Measurements from ENCODE around the gene SCAF8. TPM values are rescaled to one million over a fixed set of nuclear protein-coding genes. Genes with fewer than 3 reads are reported as not detected.
"Not testable (repeated sequence)": the region's sequence is repeated elsewhere in the genome, so short reads cannot be mapped to it uniquely, and the experiment has no call there.

SCAF8 gene
- total RNA-seq, 1 experiment from 2014 or later = 49.5 TPM

- intact Hi-C loops (cut with micrococcal nuclease; ENCODE audit: unreplicated experiment) = no loop called here
- H3K4me3 ChIP-seq (ENCODE audit: low read depth, low read length, poor library complexity, severe bottlenecking) = no peak overlapping the region
- TF ChIP-seq EZH2 (IDR thresholded peaks at IDR 0.05; ENCODE audit: borderline replicate concordance, low read depth, low read length, poor library complexity, severe bottlenecking) = no peak
- TF ChIP-seq, protein P1, sequence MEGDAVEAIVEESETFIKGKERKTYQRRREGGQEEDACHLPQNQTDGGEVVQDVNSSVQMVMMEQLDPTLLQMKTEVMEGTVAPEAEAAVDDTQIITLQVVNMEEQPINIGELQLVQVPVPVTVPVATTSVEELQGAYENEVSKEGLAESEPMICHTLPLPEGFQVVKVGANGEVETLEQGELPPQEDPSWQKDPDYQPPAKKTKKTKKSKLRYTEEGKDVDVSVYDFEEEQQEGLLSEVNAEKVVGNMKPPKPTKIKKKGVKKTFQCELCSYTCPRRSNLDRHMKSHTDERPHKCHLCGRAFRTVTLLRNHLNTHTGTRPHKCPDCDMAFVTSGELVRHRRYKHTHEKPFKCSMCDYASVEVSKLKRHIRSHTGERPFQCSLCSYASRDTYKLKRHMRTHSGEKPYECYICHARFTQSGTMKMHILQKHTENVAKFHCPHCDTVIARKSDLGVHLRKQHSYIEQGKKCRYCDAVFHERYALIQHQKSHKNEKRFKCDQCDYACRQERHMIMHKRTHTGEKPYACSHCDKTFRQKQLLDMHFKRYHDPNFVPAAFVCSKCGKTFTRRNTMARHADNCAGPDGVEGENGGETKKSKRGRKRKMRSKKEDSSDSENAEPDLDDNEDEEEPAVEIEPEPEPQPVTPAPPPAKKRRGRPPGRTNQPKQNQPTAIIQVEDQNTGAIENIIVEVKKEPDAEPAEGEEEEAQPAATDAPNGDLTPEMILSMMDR (conservative IDR thresholded peaks at IDR 0.05; ENCODE audit: low read depth, low read length) = no peak
- no peak for DNase-seq (ENCODE audit: low spot score)
- no peak overlapping the region for H3K27ac ChIP-seq (ENCODE audit: low read depth, low read length, poor library complexity, severe bottlenecking)
- no peaks in the 10 kb centered on the region for H3K9me3 ChIP-seq (ENCODE audit: low read depth, low read length, poor library complexity, severe bottlenecking)
- no TSS peak for BruUV-seq (replicated peaks)
- no peaks in the 10 kb centered on the region for H3K36me3 ChIP-seq (ENCODE audit: insufficient read depth, low read length, poor library complexity, severe bottlenecking)
- ChIA-PET POLR2A (ENCODE audit: low non-redundant PET) (no interaction called here), CTCF (no interaction called here)
- peaks cover 8% of the 10 kb centered on the region for H3K4me1 ChIP-seq (ENCODE audit: insufficient read depth, low read length, poor library complexity, severe bottlenecking)
- no peaks in the 10 kb centered on the region for H3K27me3 ChIP-seq (replicated peaks; ENCODE audit: insufficient read depth, low read depth, low read length, poor library complexity)
These were observed 7.4 kb downstream of the SCAF8 start for GRCh38 chr6:154740658-154741057.

DNA sequence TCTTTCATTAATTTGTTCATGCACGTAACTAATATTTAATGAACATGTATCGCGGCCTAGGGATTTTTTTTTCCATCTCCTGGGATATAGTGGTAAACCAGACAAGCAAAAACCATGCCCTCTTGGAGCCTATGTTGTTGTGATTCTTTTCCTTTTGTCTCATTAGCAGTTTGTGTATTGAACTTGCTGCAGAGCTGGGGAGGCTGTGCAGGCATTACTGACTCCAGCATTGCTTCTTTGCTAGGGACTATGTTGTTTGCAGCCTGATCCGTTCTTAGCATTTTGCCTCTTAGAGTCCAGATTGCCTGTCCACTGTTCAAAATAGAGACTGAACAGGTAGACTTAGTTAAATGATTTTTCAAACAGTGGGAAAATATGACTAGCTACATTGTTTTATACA, 9.7 kb downstream of the SCAF8 start:
- Histone ChIP-seq H3K36me3 (ENCODE audit: insufficient read depth, low read length, poor library complexity, severe bottlenecking) (no peaks in the 10 kb centered on the region), H3K4me1 (ENCODE audit: insufficient read depth, low read length, poor library complexity, severe bottlenecking) (peaks cover 8% of the 10 kb centered on the region), H3K9me3 (ENCODE audit: low read depth, low read length, poor library complexity, severe bottlenecking) (no peaks in the 10 kb centered on the region), H3K27ac (ENCODE audit: low read depth, low read length, poor library complexity, severe bottlenecking) (no peak overlapping the region), H3K27me3 (replicated peaks; ENCODE audit: insufficient read depth, low read depth, low read length, poor library complexity) (no peaks in the 10 kb centered on the region), H3K4me3 (ENCODE audit: low read depth, low read length, poor library complexity, severe bottlenecking) (no peak overlapping the region)
- intact Hi-C loops (cut with micrococcal nuclease; ENCODE audit: unreplicated experiment) = no loop called here
- no TSS peak for BruUV-seq (replicated peaks)
- POLR2A ChIA-PET (ENCODE audit: low non-redundant PET) = no interaction called here
- no peak for DNase-seq (ENCODE audit: low spot score)
- TF ChIP-seq, protein P1 (conservative IDR thresholded peaks at IDR 0.05; ENCODE audit: low read depth, low read length) = no peak
- TF ChIP-seq EZH2 (IDR thresholded peaks at IDR 0.05; ENCODE audit: borderline replicate concordance, low read depth, low read length, poor library complexity, severe bottlenecking) = no peak
- CTCF ChIA-PET = no interaction called here

DNA sequence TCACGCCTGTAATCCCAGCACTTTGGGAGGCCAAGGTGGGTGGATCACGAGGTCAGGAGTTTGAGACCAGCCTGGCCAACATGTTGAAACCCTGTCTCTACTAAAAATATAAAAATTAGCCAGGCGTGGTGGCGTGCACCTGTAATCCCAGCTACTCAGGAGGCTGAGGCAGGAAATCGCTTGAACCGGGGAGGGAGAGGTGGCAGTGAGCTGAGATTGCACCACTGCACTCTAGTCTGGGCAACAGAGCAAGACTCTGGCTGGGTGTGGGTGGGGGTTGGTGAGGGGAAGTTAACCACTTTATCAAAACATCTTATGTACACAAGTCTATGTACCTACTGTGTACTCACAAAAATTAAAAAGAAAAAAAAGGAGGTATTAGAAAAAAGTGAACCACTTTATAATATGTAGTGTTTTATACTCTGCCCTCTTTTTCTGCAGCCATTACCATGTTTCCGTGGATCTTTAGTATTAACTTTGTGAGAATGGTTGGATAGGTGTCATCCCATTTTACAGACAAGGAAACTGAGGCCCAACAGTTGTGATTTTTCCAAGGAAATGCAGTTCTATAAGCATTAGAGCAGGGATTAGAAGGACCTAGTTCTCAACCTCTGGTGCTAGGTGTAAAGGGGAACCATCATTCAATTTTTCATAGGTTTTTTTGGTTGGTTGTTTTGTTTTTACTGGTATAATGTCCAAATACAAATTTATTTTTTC, 11.0 kb downstream of the SCAF8 start:
- intact Hi-C loops (cut with micrococcal nuclease; ENCODE audit: unreplicated experiment); CTCF ChIA-PET; H3K27me3 ChIP-seq (replicated peaks; ENCODE audit: insufficient read depth, low read depth, low read length, poor library complexity); H3K4me1 ChIP-seq (ENCODE audit: insufficient read depth, low read length, poor library complexity, severe bottlenecking); H3K36me3 ChIP-seq (ENCODE audit: insufficient read depth, low read length, poor library complexity, severe bottlenecking); DNase-seq (ENCODE audit: low spot score); H3K9me3 ChIP-seq (ENCODE audit: low read depth, low read length, poor library complexity, severe bottlenecking); POLR2A ChIA-PET (ENCODE audit: low non-redundant PET); BruUV-seq (replicated peaks); H3K4me3 ChIP-seq (ENCODE audit: low read depth, low read length, poor library complexity, severe bottlenecking); H3K27ac ChIP-seq (ENCODE audit: low read depth, low read length, poor library complexity, severe bottlenecking): not testable (repeated sequence)

DNA sequence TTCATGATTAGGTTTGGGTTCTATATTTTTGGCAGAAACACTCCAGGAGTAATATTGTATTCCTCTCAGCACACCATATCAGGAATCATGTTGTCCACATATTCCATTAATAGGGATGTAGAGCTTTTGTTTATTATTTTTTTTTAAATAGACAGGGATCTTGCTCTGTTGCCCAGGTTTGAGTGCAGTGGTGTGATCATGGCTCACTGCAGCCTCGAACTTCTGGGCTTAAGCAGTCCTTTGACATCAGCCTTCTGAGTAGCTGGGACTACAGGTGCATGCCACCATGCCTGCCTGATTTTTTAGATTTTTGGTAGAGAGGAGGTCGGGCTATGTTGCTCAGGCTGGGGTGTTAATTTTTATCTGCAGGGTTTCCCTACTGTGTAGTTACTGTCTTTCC, 12.0 kb downstream of the SCAF8 start:
- TF ChIP-seq EZH2 (IDR thresholded peaks at IDR 0.05; ENCODE audit: borderline replicate concordance, low read depth, low read length, poor library complexity, severe bottlenecking) = no peak
- TF ChIP-seq, protein P1 (conservative IDR thresholded peaks at IDR 0.05; ENCODE audit: low read depth, low read length) = no peak
- intact Hi-C loops (cut with micrococcal nuclease; ENCODE audit: unreplicated experiment) = no loop called here

More for the DNA sequence above, 12.0 kb downstream of the SCAF8 start:
- no peaks in the 10 kb centered on the region for H3K4me1 ChIP-seq (ENCODE audit: insufficient read depth, low read length, poor library complexity, severe bottlenecking)
- POLR2A ChIA-PET (ENCODE audit: low non-redundant PET) = no interaction called here
- no peaks in the 10 kb centered on the region for H3K36me3 ChIP-seq (ENCODE audit: insufficient read depth, low read length, poor library complexity, severe bottlenecking)
- DNase-seq (ENCODE audit: low spot score) = no peak
- no peaks in the 10 kb centered on the region for H3K9me3 ChIP-seq (ENCODE audit: low read depth, low read length, poor library complexity, severe bottlenecking)
- no peaks in the 10 kb centered on the region for H3K27me3 ChIP-seq (replicated peaks; ENCODE audit: insufficient read depth, low read depth, low read length, poor library complexity)
- BruUV-seq (replicated peaks) = no TSS peak
- no peak overlapping the region for H3K27ac ChIP-seq (ENCODE audit: low read depth, low read length, poor library complexity, severe bottlenecking)
- CTCF ChIA-PET = no interaction called here
- H3K4me3 ChIP-seq (ENCODE audit: low read depth, low read length, poor library complexity, severe bottlenecking) = no peak overlapping the region

All from A673 (cell line).